Transverse colon (tissue), 4 donors: ENCODE data around the gene GJB4. TPM values are rescaled to one million over a fixed set of nuclear protein-coding genes. Genes with fewer than 3 reads are reported as not detected.
A peak's percentile ranks its signal among the peaks of the same experiment; 100 is the strongest.

Experiments
- DNase-seq: peaks from one replicate; pipeline ENCODE4 v3.0.0-alpha.2; 2019
- H3K27ac ChIP-seq, 4 donors: fragments of 200-600 bp; sonication (generic); 2 replicates each; pipeline ENCODE4 v1.5.1; 2016 to 2018; ENCODE audit warnings: inconsistent platforms in 4 of 4
- H3K27me3 ChIP-seq: fragments of 200-600 bp; sonication (generic); 2 replicates; pipeline ENCODE4 v1.5.1; 2017; ENCODE audit warnings: inconsistent platforms
- H3K36me3 ChIP-seq, 4 donors: fragments of 200-600 bp; sonication (generic); 2 replicates each; pipeline ENCODE4 v1.5.1; 2017 to 2019; ENCODE audit warnings: inconsistent platforms in 4 of 4
- H3K4me1 ChIP-seq, 4 donors: fragments of 200-600 bp; sonication (generic); 2 replicates each; pipeline ENCODE4 v1.5.1; 2017 to 2020; ENCODE audit warnings: inconsistent platforms in 4 of 4
- H3K4me3 ChIP-seq, 4 donors: fragments of 200-600 bp; sonication (generic); 1 replicate in 1 of 4; 2 replicates in 3 of 4; pipeline versions ENCODE4 v1.5.1 to v1.6.1; 2017 to 2019; ENCODE audit warnings: inconsistent platforms in 4 of 4
- H3K9me3 ChIP-seq, 2 donors: fragments of 200-600 bp; sonication (generic); 2 replicates each; pipeline ENCODE4 v1.5.1; 2017 to 2019; ENCODE audit warnings: inconsistent platforms in 2 of 2
- CTCF ChIP-seq, 5 experiments: fragments of 200-600 bp in 3 of 5; fragments of 450-650 bp in 2 of 5; sonication (generic) in 3 of 5; IDR thresholded peaks; 1 replicate in 2 of 5; 2 replicates in 3 of 5; pipeline ENCODE4 v1.5.1; 2016 to 2017; ENCODE audit warnings: antibody characterized with exemption in 5 of 5, inconsistent platforms in 3 of 5, mild to moderate bottlenecking in 2 of 5, moderate library complexity in 1 of 5
- EP300 ChIP-seq: sonication (generic); formaldehyde crosslinking; IDR thresholded peaks from one replicate; pipeline ENCODE4 v1.6.1; 2017; ENCODE audit warnings: antibody characterized with exemption, low read depth
- POLR2A ChIP-seq: fragments of 450-650 bp; IDR thresholded peaks from one replicate; pipeline ENCODE4 v1.6.1; 2016; ENCODE audit warnings: antibody characterized with exemption, mild to moderate bottlenecking, moderate library complexity
- POLR2AphosphoS5 ChIP-seq, 3 donors: sonication (generic); formaldehyde crosslinking; IDR thresholded peaks; one replicate each; pipeline ENCODE4 v1.6.1; 2016; ENCODE audit warnings: antibody characterized with exemption in 3 of 3
- WGBS, 2 donors: methylation state at CpG; one replicate each; pipeline ENCODE4 v1.1.5; 2018; ENCODE audit warnings: low coverage in 1 of 2; 5-methylcytosine and 5-hydroxymethylcytosine counted together
- in situ Hi-C, 4 donors: fragments of 200-750 bp; cut with MboI; loops; one replicate each; pipeline versions ENCODE4 v1.15.0 to v1.15.1; 2017; ENCODE audit warnings: low sequenced_read_pairs in 3 of 4, low pct_ligation_motif_present in 1 of 4, low pct_unique_long_range_greater_than_20kb in 1 of 4
- intact Hi-C: fragments of 100-400 bp; cut with DNase I; formaldehyde crosslinking; loops from one replicate; pipeline ENCODE4 v1.15.1; 2023; ENCODE audit warnings: low total_unique reads
- total RNA-seq, 4 donors: library from RNA; depleted of rRNA; stranded (reverse); fragments of >200 nt; gene quantifications; one replicate each; pipeline ENCODE4 v1.1.0, GENCODE V29; 2016

Gene GJB4
- total RNA-seq, 4 donors from 2014 or later: 0.32 TPM; not detected in 3

DNA sequence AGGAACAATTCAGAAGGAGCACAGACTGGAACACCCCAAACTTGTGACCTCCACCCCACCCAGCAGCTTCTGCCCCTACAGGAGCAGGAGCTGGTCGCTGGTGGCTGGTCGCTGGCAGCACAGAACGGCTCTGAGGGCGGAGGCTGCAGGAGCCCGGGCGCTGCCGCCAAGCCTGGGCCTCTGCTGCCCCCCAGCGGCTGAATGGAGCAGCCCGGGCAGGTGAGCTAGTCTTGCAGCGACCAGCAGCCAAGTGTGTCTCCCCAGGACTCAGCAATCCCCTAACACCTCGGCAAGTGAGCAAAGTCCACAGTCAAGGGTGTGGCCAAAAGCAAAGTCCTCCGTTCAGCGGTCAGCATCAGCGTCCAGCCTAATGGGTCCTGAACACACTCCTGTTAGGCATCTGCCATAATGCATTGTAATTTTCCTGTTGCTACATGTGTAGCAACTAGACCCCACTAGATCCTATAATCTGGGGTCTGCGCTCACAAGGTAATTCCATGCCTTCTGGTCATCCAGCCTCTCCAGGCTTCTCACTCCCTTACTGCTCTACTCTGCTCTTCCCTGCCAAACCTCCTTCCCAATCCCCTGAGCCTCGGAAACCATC, 16.8 kb upstream of the GJB4 start:
- Histone ChIP-seq H3K36me3 (no peaks in the 10 kb centered on the region), H3K27ac (no peak overlapping the region), H3K4me3 (no peak overlapping the region), H3K9me3 (no peaks in the 10 kb centered on the region), H3K4me1 (peaks cover 0 to 4% (median 2%) of the 10 kb centered on the region in 4 donors), H3K27me3 (no peaks in the 10 kb centered on the region)
- peak; percentile 89 for DNase-seq
- TF ChIP-seq CTCF (IDR thresholded peaks at IDR 0.05) (peak; percentile 81 to 96 (median 91)), POLR2AphosphoS5 (IDR thresholded peaks at IDR 0.05) (no peak)
- in situ Hi-C loops: loop anchor here in 3 of 4 donors (10.0 to 25.0 kb wide), 3 partner anchors 278 to 1105 kb away; no protein-coding TSS in a partner anchor
- intact Hi-C loops: loop anchor here (10.0 kb wide), 1 partner anchor 1108 kb away; no protein-coding TSS in a partner anchor
- WGBS, 2 donors: 19 to 75% methylated on average over 2 to 9 of the region's 16 CpGs

DNA sequence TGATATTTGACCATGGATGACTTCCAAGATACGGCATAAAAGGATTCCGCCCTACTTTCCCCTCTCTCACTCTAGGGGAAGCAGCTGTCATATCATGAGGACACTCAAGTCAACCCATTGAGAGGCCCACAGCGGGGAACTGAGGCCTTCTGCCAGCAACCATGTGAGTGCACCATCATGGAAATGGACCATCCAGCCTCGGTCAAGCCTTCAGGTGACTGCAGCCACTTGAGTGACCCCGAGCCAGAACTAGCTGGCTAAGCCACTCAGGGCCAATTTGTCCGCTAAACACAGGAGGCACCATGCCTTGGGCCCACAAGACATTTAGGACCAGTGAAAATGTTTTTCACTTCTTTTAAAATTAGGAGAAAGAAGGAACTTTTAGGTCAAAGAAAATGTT, 15.8 kb upstream of the GJB4 start:
- no peak for TF ChIP-seq POLR2AphosphoS5 (IDR thresholded peaks at IDR 0.05)
- no peak for TF ChIP-seq EP300
- TF ChIP-seq CTCF (IDR thresholded peaks at IDR 0.05): no peak
- TF ChIP-seq POLR2A: no peak
- Histone ChIP-seq H3K36me3 (no peaks in the 10 kb centered on the region), H3K27ac (no peak overlapping the region), H3K4me1 (peaks cover 0 to 4% (median 2%) of the 10 kb centered on the region in 4 donors), H3K9me3 (no peaks in the 10 kb centered on the region), H3K27me3 (no peaks in the 10 kb centered on the region), H3K4me3 (no peak overlapping the region)
- intact Hi-C loops (loop anchor here (10.0 kb wide), 1 partner anchor 1109 kb away; no protein-coding TSS in a partner anchor), in situ Hi-C loops (loop anchor here in 3 of 4 donors (10.0 to 25.0 kb wide), 3 partner anchors 279 to 1106 kb away; no protein-coding TSS in a partner anchor)
- no peak for DNase-seq
- 81 to 86% methylated on average over 2 to 6 of the region's 6 CpGs for WGBS, 2 donors

DNA sequence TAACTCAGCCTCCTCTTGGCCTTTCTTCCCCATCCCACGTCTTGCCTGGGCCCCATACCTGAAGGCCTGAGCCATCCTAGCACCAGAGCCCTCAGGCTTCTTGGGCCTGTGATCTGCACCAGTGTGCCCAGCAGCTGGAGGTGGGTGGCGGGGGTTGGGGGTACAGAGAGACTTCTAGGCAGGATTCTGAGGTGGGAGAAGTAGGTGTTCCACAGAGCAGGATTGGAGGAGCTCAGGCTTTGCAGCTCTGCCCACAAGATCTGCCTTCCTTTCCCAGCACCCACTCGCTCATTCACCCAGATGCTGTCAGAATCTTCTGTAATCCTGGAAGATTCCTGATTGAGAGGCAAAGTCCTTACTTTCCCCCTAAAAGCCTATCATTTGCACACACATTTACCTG, 14.7 kb upstream of the GJB4 start:
- Histone ChIP-seq H3K4me1 (peaks cover 0 to 4% (median 2%) of the 10 kb centered on the region in 4 donors), H3K9me3 (no peaks in the 10 kb centered on the region), H3K4me3 (no peak overlapping the region), H3K36me3 (no peaks in the 10 kb centered on the region), H3K27me3 (no peaks in the 10 kb centered on the region), H3K27ac (no peak overlapping the region)
- in situ Hi-C loops: loop anchor here in 3 of 4 donors (10.0 to 25.0 kb wide), 3 partner anchors 280 to 1108 kb away; no protein-coding TSS in a partner anchor
- intact Hi-C loops: loop anchor here (10.0 kb wide), 1 partner anchor 1110 kb away; no protein-coding TSS in a partner anchor
- TF ChIP-seq POLR2AphosphoS5 (IDR thresholded peaks at IDR 0.05) (no peak), CTCF (IDR thresholded peaks at IDR 0.05) (no peak), POLR2A (no peak), EP300 (no peak)
- 68% methylated on average over 3 of the region's 3 CpGs; no CpG with 5 or more reads in 1 of the 2 donors for WGBS, 2 donors
- no peak for DNase-seq

- Histone ChIP-seq H3K4me1 (peaks cover 0 to 4% (median 2%) of the 10 kb centered on the region in 4 donors), H3K27me3 (no peaks in the 10 kb centered on the region), H3K9me3 (no peaks in the 10 kb centered on the region), H3K36me3 (no peaks in the 10 kb centered on the region), H3K27ac (no peak overlapping the region), H3K4me3 (no peak overlapping the region)
- no peak for DNase-seq
- TF ChIP-seq EP300: no peak
- no peak for TF ChIP-seq POLR2A
- TF ChIP-seq CTCF (IDR thresholded peaks at IDR 0.05): no peak
- TF ChIP-seq POLR2AphosphoS5 (IDR thresholded peaks at IDR 0.05): no peak
- intact Hi-C loops: loop anchor here (10.0 kb wide), 1 partner anchor 1111 kb away; no protein-coding TSS in a partner anchor
- in situ Hi-C loops: loop anchor here in 3 of 4 donors (10.0 to 25.0 kb wide), 3 partner anchors 281 to 1108 kb away; no protein-coding TSS in a partner anchor
- 81% methylated on average over 5 of the region's 5 CpGs; no CpG with 5 or more reads in 1 of the 2 donors for WGBS, 2 donors
Observed at GRCh38 chr1:34745666-34746065, 13.9 kb upstream of the GJB4 start.
